Osteoblast (primary cell): ENCODE data around the gene KCNQ1. TPM values are rescaled to one million over a fixed set of nuclear protein-coding genes. Genes with fewer than 3 reads are reported as not detected.

ENCODE experiments used
- DNase-seq: peaks from one replicate; pipeline ENCODE4 v3.0.0; 2011; ENCODE audit warnings: low spot score, mixed read lengths; ENCODE audit not compliant: insufficient read length; ENCODE audit errors: missing footprints
- H2AFZ ChIP-seq: 2 replicates; pipeline ENCODE4 v1.6.0; 2011; ENCODE audit warnings: mild to moderate bottlenecking, low read length
- H3K27ac ChIP-seq: 2 replicates; pipeline ENCODE4 v1.5.1; 2011; ENCODE audit warnings: mild to moderate bottlenecking, low read depth, low read length, moderate library complexity
- H3K27me3 ChIP-seq: 2 replicates; pipeline ENCODE4 v1.6.0; 2012; ENCODE audit warnings: mild to moderate bottlenecking, control low read depth, inconsistent platforms, low read length, moderate library complexity; ENCODE audit not compliant: insufficient read depth
- H3K36me3 ChIP-seq: 2 replicates; pipeline ENCODE4 v1.5.1; 2011; ENCODE audit warnings: mild to moderate bottlenecking, low read length, control low read depth, moderate library complexity; ENCODE audit not compliant: insufficient read depth
- H3K4me1 ChIP-seq: 2 replicates; pipeline ENCODE4 v1.5.1; 2011; ENCODE audit warnings: mild to moderate bottlenecking, low read length, control low read depth, moderate library complexity; ENCODE audit not compliant: insufficient read depth
- H3K4me2 ChIP-seq: 2 replicates; pipeline ENCODE4 v1.6.0; 2011; ENCODE audit warnings: mild to moderate bottlenecking, low read length; ENCODE audit not compliant: insufficient read depth
- H3K4me3 ChIP-seq: fragments of 200-600 bp; sonication (generic); 3 replicates; pipeline ENCODE4 v1.5.1; 2012; ENCODE audit warnings: mild to moderate bottlenecking, low read length, inconsistent platforms; ENCODE audit not compliant: insufficient read depth
- H3K79me2 ChIP-seq: 2 replicates; pipeline ENCODE4 v1.6.0; 2012; ENCODE audit warnings: mild to moderate bottlenecking, low read length, control low read depth, inconsistent platforms; ENCODE audit not compliant: insufficient read depth
- H3K9me3 ChIP-seq: 2 replicates; pipeline ENCODE4 v1.5.1; 2011; ENCODE audit warnings: low read depth, low read length, control low read depth
- H4K20me1 ChIP-seq: 2 replicates; pipeline ENCODE4 v1.6.0; 2012; ENCODE audit warnings: mild to moderate bottlenecking, low read length, control low read depth; ENCODE audit not compliant: insufficient read depth
- CTCF ChIP-seq: IDR thresholded peaks from 2 replicates; pipeline ENCODE4 v1.5.1; 2011; ENCODE audit warnings: mild to moderate bottlenecking, low read depth, low read length, moderate library complexity; ENCODE audit errors: extremely low read depth
- total RNA-seq: library from RNA; depleted of rRNA; stranded (reverse); fragments of >200 nt; gene quantifications from 2 replicates; pipeline ENCODE4 v1.2.3, GENCODE V29; 2012

KCNQ1 gene
- total RNA-seq, 1 donor = not detected

GRCh38 chr11:2761131-2762030 lies 316.6 kb downstream of the KCNQ1 start:
- Histone ChIP-seq H3K4me2 (no peak overlapping the region), H4K20me1 (no peaks in the 10 kb centered on the region), H3K9me3 (no peaks in the 10 kb centered on the region), H3K27me3 (peaks cover 17% of the 10 kb centered on the region), H2AFZ (no peak overlapping the region), H3K79me2 (no peaks in the 10 kb centered on the region), H3K36me3 (no peaks in the 10 kb centered on the region), H3K4me1 (no peaks in the 10 kb centered on the region), H3K27ac (no peak overlapping the region), H3K4me3 (no peak overlapping the region)
- no peak for TF ChIP-seq CTCF
- DNase-seq = no peak

- TF ChIP-seq CTCF = no peak
- H3K36me3 ChIP-seq = no peaks in the 10 kb centered on the region
- no peak overlapping the region for H3K4me3 ChIP-seq
- no peaks in the 10 kb centered on the region for H3K4me1 ChIP-seq
- H3K4me2 ChIP-seq = no peak overlapping the region
- H3K27ac ChIP-seq = no peak overlapping the region
- no peaks in the 10 kb centered on the region for H4K20me1 ChIP-seq
- H3K9me3 ChIP-seq = no peaks in the 10 kb centered on the region
- H3K79me2 ChIP-seq = no peaks in the 10 kb centered on the region
- no peak overlapping the region for H2AFZ ChIP-seq
- H3K27me3 ChIP-seq = peaks cover 17% of the 10 kb centered on the region
- peak; percentile 43 for DNase-seq
Measured at GRCh38 chr11:2762031-2762380, 317.2 kb downstream of the KCNQ1 start.

- Histone ChIP-seq H4K20me1 (no peaks in the 10 kb centered on the region), H2AFZ (no peak overlapping the region), H3K36me3 (no peaks in the 10 kb centered on the region), H3K27me3 (peaks cover 17% of the 10 kb centered on the region), H3K27ac (no peak overlapping the region), H3K4me3 (no peak overlapping the region), H3K4me2 (no peak overlapping the region), H3K79me2 (no peaks in the 10 kb centered on the region), H3K9me3 (no peaks in the 10 kb centered on the region), H3K4me1 (no peaks in the 10 kb centered on the region)
- TF ChIP-seq CTCF = no peak
- peak; percentile 57 for DNase-seq
Measured at GRCh38 chr11:2762451-2762850, 317.6 kb downstream of the KCNQ1 start.

GRCh38 chr11:2763984-2764383 lies 319.2 kb downstream of the KCNQ1 start:
- Histone ChIP-seq H3K4me1 (no peaks in the 10 kb centered on the region), H3K27ac (no peak overlapping the region), H3K4me3 (no peak overlapping the region), H3K4me2 (no peak overlapping the region), H3K27me3 (peaks cover 17% of the 10 kb centered on the region), H3K9me3 (no peaks in the 10 kb centered on the region), H2AFZ (no peak overlapping the region), H3K79me2 (no peaks in the 10 kb centered on the region), H3K36me3 (no peaks in the 10 kb centered on the region), H4K20me1 (no peaks in the 10 kb centered on the region)
- TF ChIP-seq CTCF = no peak
- no peak for DNase-seq
